NCI-H2227 (cell line): ENCODE results near the gene PLEKHJ1.

Source experiments
- DNase-seq: peaks from one replicate; lab custom pipeline; 2025; ENCODE audit not compliant: unreplicated experiment; lab: John Stamatoyannopoulos, UW

The PLEKHJ1 gene

GRCh38 chr19:2270157-2270422 lies 34.0 kb upstream of the PLEKHJ1 start:
- DNase-seq = no peak

GRCh38 chr19:2269244-2270156 lies 33.4 kb upstream of the PLEKHJ1 start:
- peak; percentile 94 for DNase-seq

GRCh38 chr19:2268861-2269243 lies 32.7 kb upstream of the PLEKHJ1 start:
- no peak for DNase-seq

GRCh38 chr19:2268480-2268830 lies 32.3 kb upstream of the PLEKHJ1 start:
- no peak for DNase-seq

GRCh38 chr19:2266183-2266993 lies 30.3 kb upstream of the PLEKHJ1 start:
- no peak for DNase-seq

- DNase-seq = no peak
Observed at GRCh38 chr19:2261438-2262172, 25.5 kb upstream of the PLEKHJ1 start.

- no peak for DNase-seq
Observed at GRCh38 chr19:2260341-2260805, 24.2 kb upstream of the PLEKHJ1 start.

GRCh38 chr19:2259336-2259735 lies 23.2 kb upstream of the PLEKHJ1 start:
- no peak for DNase-seq

- DNase-seq = no peak
Observed at GRCh38 chr19:2255982-2256685, 20.0 kb upstream of the PLEKHJ1 start, which contains the start of gene JSRP1. JSRP1 (minus strand) TSS chr19:2256417; CDS start chr19:2255314, 1,103 bp downstream.

- DNase-seq = no peak
Observed at GRCh38 chr19:2255112-2255845, 19.1 kb upstream of the PLEKHJ1 start.

GRCh38 chr19:2254064-2254872 lies 18.1 kb upstream of the PLEKHJ1 start:
- peak; percentile 42 for DNase-seq

- DNase-seq = peak; percentile 52
Observed at GRCh38 chr19:2253106-2254063, 17.3 kb upstream of the PLEKHJ1 start.

- DNase-seq = no peak
Observed at GRCh38 chr19:2252797-2253105, 16.6 kb upstream of the PLEKHJ1 start.

GRCh38 chr19:2252055-2252796 lies 16.1 kb upstream of the PLEKHJ1 start:
- no peak for DNase-seq

GRCh38 chr19:2251106-2252054 lies 15.3 kb upstream of the PLEKHJ1 start:
- DNase-seq = no peak

- DNase-seq = no peak
Observed at GRCh38 chr19:2250766-2251105, 14.6 kb upstream of the PLEKHJ1 start.
